Measurements from ENCODE around the gene ZFC3H1.
"Not testable (repeated sequence)": the region's sequence is repeated elsewhere in the genome, so short reads cannot be mapped to it uniquely, and the experiment has no call there.

ZFC3H1 gene

DNA sequence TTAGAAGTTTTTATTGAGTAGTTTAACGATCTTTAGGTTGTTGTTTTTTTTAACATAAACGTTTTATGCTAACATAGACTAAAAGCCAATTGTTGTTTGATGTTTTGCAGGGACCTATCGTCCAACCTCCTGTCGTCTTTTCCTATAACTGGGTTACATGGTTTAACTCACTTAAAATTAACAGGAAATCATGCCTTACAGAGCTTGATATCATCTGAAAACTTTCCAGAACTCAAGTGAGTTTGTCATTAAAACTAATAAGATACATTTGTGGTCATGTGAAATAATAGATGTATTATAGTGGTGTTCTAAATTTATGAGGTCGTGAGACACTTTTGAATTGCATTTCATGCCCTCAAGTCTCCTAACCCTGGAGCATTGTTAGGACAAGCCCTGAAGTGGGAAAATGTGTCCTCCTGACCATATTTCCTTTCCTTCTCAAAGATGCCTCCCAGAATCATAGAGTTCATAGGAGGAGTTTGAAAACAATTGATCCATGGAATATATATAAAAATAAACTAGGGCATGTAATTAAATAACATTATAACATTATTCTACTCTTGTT is 84.9 kb downstream of the ZFC3H1 start:
- Histone ChIP-seq H3K27ac (replicated peaks; ENCODE audit: low read length) (no peak overlapping the region), H2BK120ac (ENCODE audit: low read depth, low read length) (no peak overlapping the region), H2BK12ac (ENCODE audit: low read length) (no peak overlapping the region), H3K9me3 (replicated peaks in 1 of 2; ENCODE audit: control insufficient read depth in 2 of 2, insufficient read depth in 1 of 2, low read depth in 1 of 2, low read length in 2 of 2) (no peaks in the 10 kb centered on the region), H3K18ac (ENCODE audit: low read length) (no peak overlapping the region), H3K4me2 (ENCODE audit: insufficient read depth, low read length, poor library complexity, severe bottlenecking) (no peak overlapping the region), H3K9ac (ENCODE audit: low read depth, low read length, poor library complexity) (no peak overlapping the region), H4K91ac (ENCODE audit: low read depth, low read length, poor library complexity) (no peak overlapping the region), H2AK5ac (ENCODE audit: low read depth, low read length) (no peak overlapping the region), H3K4me3 (ENCODE audit: low read length in 2 of 2) (no peak overlapping the region), H2AFZ (ENCODE audit: low read length) (no peak overlapping the region), H3K4ac (ENCODE audit: low read length) (no peak overlapping the region), H2BK15ac (ENCODE audit: low read length) (no peak overlapping the region), H3K36me3 (replicated peaks in 1 of 2; ENCODE audit: control insufficient read depth in 2 of 2, insufficient read depth in 2 of 2, low read length in 2 of 2) (no peaks in the 10 kb centered on the region), H3K79me1 (ENCODE audit: low read depth, low read length) (no peaks in the 10 kb centered on the region), H4K8ac (ENCODE audit: low read depth, low read length) (no peak overlapping the region), H3K27me3 (ENCODE audit: control insufficient read depth in 3 of 3, insufficient read depth in 3 of 3, low read depth in 1 of 3, low read length in 3 of 3) (no peaks in the 10 kb centered on the region), H2BK5ac (ENCODE audit: low read length) (no peak overlapping the region), H3K4me1 (ENCODE audit: control insufficient read depth in 2 of 2, insufficient read depth in 1 of 2, low read depth in 1 of 2, low read length in 2 of 2) (no peaks in the 10 kb centered on the region), H3K23ac (ENCODE audit: low read depth, low read length, poor library complexity) (no peak overlapping the region), H3K14ac (ENCODE audit: low read length) (no peak overlapping the region)
- no peak for DNase-seq (ENCODE audit: low spot score)
- WGBS, 2 donors (ENCODE audit: extremely low coverage in 2 of 2, insufficient read length in 2 of 2, insufficient replicate concordance in 1 of 2), result no CpG with 5 or more reads among the region's 5 CpGs

DNA sequence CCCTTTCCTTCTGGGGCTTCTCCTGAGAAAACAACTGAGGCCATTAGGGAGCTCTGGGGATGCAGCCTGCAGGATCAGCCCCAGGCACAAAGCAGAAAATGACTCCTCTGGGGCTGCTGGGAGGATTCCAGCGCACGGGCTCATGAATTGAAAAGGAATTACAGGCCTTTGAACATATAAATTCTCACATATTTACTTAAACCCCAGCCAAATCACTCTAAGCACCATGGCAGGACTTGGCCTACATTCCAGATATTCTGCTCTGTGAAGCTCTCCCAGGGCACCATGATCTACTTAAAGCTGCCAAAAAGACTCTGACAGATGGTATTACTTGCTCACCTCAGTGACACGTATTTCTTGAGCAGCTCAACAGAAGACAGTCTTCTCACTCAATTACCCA is 87.2 kb downstream of the ZFC3H1 start:
- no CpG with 5 or more reads among the region's 3 CpGs for WGBS, 2 donors (ENCODE audit: extremely low coverage in 2 of 2, insufficient read length in 2 of 2, insufficient replicate concordance in 1 of 2)

GRCh38 chr12:71569885-71570284 is 93.8 kb downstream of the ZFC3H1 start:
- H4K8ac ChIP-seq (ENCODE audit: low read depth, low read length); H3K23ac ChIP-seq (ENCODE audit: low read depth, low read length, poor library complexity); H3K4me3 ChIP-seq (ENCODE audit: low read length in 2 of 2); H3K4me2 ChIP-seq (ENCODE audit: insufficient read depth, low read length, poor library complexity, severe bottlenecking); H3K36me3 ChIP-seq (replicated peaks in 1 of 2; ENCODE audit: control insufficient read depth in 2 of 2, insufficient read depth in 2 of 2, low read length in 2 of 2); H3K4me1 ChIP-seq (ENCODE audit: control insufficient read depth in 2 of 2, insufficient read depth in 1 of 2, low read depth in 1 of 2, low read length in 2 of 2); H4K91ac ChIP-seq (ENCODE audit: low read depth, low read length, poor library complexity); DNase-seq (ENCODE audit: low spot score); H3K4ac ChIP-seq (ENCODE audit: low read length); H3K79me1 ChIP-seq (ENCODE audit: low read depth, low read length); H2BK15ac ChIP-seq (ENCODE audit: low read length); H3K9ac ChIP-seq (ENCODE audit: low read depth, low read length, poor library complexity); H3K27me3 ChIP-seq (ENCODE audit: control insufficient read depth in 3 of 3, insufficient read depth in 3 of 3, low read depth in 1 of 3, low read length in 3 of 3); H3K14ac ChIP-seq (ENCODE audit: low read length); H2AFZ ChIP-seq (ENCODE audit: low read length); H3K9me3 ChIP-seq (replicated peaks in 1 of 2; ENCODE audit: control insufficient read depth in 2 of 2, insufficient read depth in 1 of 2, low read depth in 1 of 2, low read length in 2 of 2); H2BK120ac ChIP-seq (ENCODE audit: low read depth, low read length); H2BK12ac ChIP-seq (ENCODE audit: low read length); H2AK5ac ChIP-seq (ENCODE audit: low read depth, low read length); H3K18ac ChIP-seq (ENCODE audit: low read length); H3K27ac ChIP-seq (replicated peaks; ENCODE audit: low read length); H2BK5ac ChIP-seq (ENCODE audit: low read length): not testable (repeated sequence)
- WGBS, 2 donors (ENCODE audit: extremely low coverage in 2 of 2, insufficient read length in 2 of 2, insufficient replicate concordance in 1 of 2), result no CpG with 5 or more reads among the region's 6 CpGs

More for the DNA sequence above, 87.2 kb downstream of the ZFC3H1 start:
- Histone ChIP-seq H4K91ac (ENCODE audit: low read depth, low read length, poor library complexity) (no peak overlapping the region), H3K4me1 (ENCODE audit: control insufficient read depth in 2 of 2, insufficient read depth in 1 of 2, low read depth in 1 of 2, low read length in 2 of 2) (no peaks in the 10 kb centered on the region), H3K4me3 (ENCODE audit: low read length in 2 of 2) (no peak overlapping the region), H2BK120ac (ENCODE audit: low read depth, low read length) (no peak overlapping the region), H3K23ac (ENCODE audit: low read depth, low read length, poor library complexity) (no peak overlapping the region), H3K79me1 (ENCODE audit: low read depth, low read length) (no peaks in the 10 kb centered on the region), H2BK15ac (ENCODE audit: low read length) (no peak overlapping the region), H3K27ac (replicated peaks; ENCODE audit: low read length) (no peak overlapping the region), H3K14ac (ENCODE audit: low read length) (no peak overlapping the region), H4K8ac (ENCODE audit: low read depth, low read length) (no peak overlapping the region), H3K9me3 (replicated peaks in 1 of 2; ENCODE audit: control insufficient read depth in 2 of 2, insufficient read depth in 1 of 2, low read depth in 1 of 2, low read length in 2 of 2) (no peaks in the 10 kb centered on the region), H3K9ac (ENCODE audit: low read depth, low read length, poor library complexity) (no peak overlapping the region), H3K36me3 (replicated peaks in 1 of 2; ENCODE audit: control insufficient read depth in 2 of 2, insufficient read depth in 2 of 2, low read length in 2 of 2) (no peaks in the 10 kb centered on the region), H2BK12ac (ENCODE audit: low read length) (no peak overlapping the region), H3K18ac (ENCODE audit: low read length) (no peak overlapping the region), H2BK5ac (ENCODE audit: low read length) (no peak overlapping the region), H3K4ac (ENCODE audit: low read length) (no peak overlapping the region), H3K27me3 (ENCODE audit: control insufficient read depth in 3 of 3, insufficient read depth in 3 of 3, low read depth in 1 of 3, low read length in 3 of 3) (no peaks in the 10 kb centered on the region), H2AK5ac (ENCODE audit: low read depth, low read length) (no peak overlapping the region), H3K4me2 (ENCODE audit: insufficient read depth, low read length, poor library complexity, severe bottlenecking) (no peak overlapping the region), H2AFZ (ENCODE audit: low read length) (peak overlapping the region; percentile 79)
- no peak for DNase-seq (ENCODE audit: low spot score)

DNA sequence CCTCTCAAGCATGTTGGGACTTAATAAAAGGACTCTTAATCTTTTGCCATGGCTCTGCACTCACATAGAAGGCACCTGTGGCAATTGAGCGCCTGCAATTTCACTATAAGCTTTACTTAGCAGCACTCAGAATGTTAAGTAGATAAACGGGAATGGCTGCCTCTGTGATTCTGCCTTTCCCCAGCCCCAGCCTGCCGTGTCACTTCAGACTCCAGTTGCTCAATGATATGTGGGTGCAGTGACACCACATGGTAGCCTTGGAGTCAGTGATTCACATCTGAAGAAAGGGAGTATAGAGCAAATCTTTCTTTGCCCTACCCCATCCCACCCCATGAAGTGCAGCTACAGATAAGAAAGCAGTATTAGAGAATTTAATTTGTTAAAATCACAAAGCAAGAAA is 96.1 kb downstream of the ZFC3H1 start:
- Histone ChIP-seq H2AFZ (ENCODE audit: low read length) (peak overlapping the region; percentile 46), H3K23ac (ENCODE audit: low read depth, low read length, poor library complexity) (no peak overlapping the region), H4K8ac (ENCODE audit: low read depth, low read length) (no peak overlapping the region), H3K4me1 (ENCODE audit: control insufficient read depth in 2 of 2, insufficient read depth in 1 of 2, low read depth in 1 of 2, low read length in 2 of 2) (peaks cover 0 to 1% of the 10 kb centered on the region in 2 donors), H2BK12ac (ENCODE audit: low read length) (no peak overlapping the region), H3K4me2 (ENCODE audit: insufficient read depth, low read length, poor library complexity, severe bottlenecking) (no peak overlapping the region), H3K18ac (ENCODE audit: low read length) (no peak overlapping the region), H3K14ac (ENCODE audit: low read length) (no peak overlapping the region), H4K91ac (ENCODE audit: low read depth, low read length, poor library complexity) (no peak overlapping the region), H3K4ac (ENCODE audit: low read length) (no peak overlapping the region), H2BK5ac (ENCODE audit: low read length) (no peak overlapping the region), H3K27me3 (ENCODE audit: control insufficient read depth in 3 of 3, insufficient read depth in 3 of 3, low read depth in 1 of 3, low read length in 3 of 3) (no peaks in the 10 kb centered on the region), H3K79me1 (ENCODE audit: low read depth, low read length) (no peaks in the 10 kb centered on the region), H2BK120ac (ENCODE audit: low read depth, low read length) (no peak overlapping the region), H2BK15ac (ENCODE audit: low read length) (no peak overlapping the region), H3K27ac (replicated peaks; ENCODE audit: low read length) (no peak overlapping the region), H3K36me3 (replicated peaks in 1 of 2; ENCODE audit: control insufficient read depth in 2 of 2, insufficient read depth in 2 of 2, low read length in 2 of 2) (no peaks in the 10 kb centered on the region), H2AK5ac (ENCODE audit: low read depth, low read length) (no peak overlapping the region), H3K9me3 (replicated peaks in 1 of 2; ENCODE audit: control insufficient read depth in 2 of 2, insufficient read depth in 1 of 2, low read depth in 1 of 2, low read length in 2 of 2) (no peaks in the 10 kb centered on the region), H3K4me3 (ENCODE audit: low read length in 2 of 2) (no peak overlapping the region), H3K9ac (ENCODE audit: low read depth, low read length, poor library complexity) (no peak overlapping the region)
- WGBS, 2 donors (ENCODE audit: extremely low coverage in 2 of 2, insufficient read length in 2 of 2, insufficient replicate concordance in 1 of 2), result no CpG with 5 or more reads among the region's 3 CpGs
- DNase-seq (ENCODE audit: low spot score), result no peak
